ENCODE measurements around the gene VANGL1.

The VANGL1 gene

DNA sequence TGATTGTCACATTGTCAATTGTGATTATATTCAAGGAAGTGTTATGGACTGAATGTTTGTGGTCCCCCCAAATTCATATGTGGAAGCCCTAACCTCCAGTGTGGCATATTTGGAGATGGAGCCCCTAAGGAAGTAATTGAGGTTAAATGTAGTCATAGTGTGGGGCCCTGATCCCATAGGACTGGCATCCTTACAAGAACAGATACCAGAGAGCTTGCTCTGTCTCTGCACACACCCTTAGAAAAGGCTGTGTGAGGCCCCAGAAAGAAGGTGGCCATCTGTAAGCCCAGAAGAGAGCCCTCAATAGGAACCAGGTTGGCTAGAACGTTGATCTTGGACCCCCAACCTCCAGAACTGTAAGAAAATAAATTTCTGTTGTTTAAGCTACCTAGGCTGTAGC is 28.1 kb downstream of the VANGL1 start:
- no peak for DNase-seq

DNA sequence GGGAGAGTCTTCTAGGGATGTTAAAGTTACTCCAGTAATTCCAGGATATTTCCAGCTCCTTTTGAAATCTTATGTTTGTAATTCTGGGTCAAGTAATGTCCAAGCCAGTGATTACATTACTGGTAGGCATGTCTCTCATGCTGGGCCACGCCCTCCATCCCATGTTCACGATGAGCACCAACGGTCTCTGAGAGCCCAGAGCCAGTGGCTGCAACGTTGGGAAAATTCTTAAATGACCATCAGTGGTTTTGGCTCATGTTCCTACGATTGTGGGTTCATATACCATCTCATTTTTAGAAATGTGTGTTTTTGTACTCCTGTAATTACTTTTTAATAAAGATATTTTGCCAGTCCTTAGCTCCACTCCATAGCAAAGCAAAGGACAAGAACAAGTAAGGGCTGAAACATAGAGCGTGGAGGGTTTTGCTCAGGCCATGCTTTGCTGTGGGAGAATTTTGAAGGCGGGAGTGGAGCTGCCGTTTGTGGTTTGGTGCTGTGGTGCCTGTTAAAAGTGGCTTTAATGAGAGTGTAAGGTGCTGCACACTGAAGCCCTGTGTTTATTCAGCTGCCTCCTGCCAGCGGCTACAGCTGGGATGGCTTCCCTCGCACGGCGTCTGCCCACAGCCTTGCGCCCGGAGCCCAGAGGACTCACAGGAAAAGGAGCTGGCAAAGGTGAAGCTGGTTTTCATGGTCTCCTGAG is 28.9 kb downstream of the VANGL1 start:
- DNase-seq, result no peak

DNA sequence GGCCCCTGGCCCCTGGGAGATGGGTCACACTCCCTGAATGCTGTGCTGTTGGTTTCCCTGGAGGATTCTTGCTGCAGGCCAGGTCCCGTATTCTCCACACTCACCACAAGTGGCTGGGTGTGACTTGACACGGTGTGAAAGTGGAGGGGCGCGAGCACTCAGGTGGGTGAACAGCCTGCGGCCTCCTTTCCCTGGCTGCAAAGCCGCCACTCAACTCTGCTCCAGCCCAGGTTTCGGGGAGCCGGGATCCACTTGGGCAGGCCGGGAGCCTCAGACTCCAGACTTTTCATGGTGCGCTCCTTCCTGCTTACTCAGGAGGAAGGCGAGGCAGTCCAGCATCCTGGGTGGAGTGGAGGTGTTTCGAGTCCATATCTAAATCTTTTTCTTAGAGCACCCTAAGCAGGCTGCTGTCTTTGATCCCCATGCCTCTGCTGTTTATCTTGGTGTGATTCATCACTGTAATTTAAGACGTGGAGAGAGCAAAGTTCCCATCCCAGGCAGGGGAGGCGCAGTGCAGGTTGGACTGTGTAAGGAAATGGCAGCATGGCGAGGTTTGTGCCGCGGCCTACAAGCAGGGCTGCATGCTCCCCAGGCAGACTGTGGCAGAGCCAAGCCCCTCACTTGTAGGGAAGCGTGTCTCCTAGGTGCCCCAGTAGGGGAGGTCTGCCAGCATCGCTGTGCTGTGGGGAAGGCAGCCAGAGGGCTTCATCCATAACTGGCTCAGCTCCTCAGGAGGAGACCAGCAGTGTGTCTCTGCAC is 29.6 kb downstream of the VANGL1 start:
- no peak for DNase-seq

DNA sequence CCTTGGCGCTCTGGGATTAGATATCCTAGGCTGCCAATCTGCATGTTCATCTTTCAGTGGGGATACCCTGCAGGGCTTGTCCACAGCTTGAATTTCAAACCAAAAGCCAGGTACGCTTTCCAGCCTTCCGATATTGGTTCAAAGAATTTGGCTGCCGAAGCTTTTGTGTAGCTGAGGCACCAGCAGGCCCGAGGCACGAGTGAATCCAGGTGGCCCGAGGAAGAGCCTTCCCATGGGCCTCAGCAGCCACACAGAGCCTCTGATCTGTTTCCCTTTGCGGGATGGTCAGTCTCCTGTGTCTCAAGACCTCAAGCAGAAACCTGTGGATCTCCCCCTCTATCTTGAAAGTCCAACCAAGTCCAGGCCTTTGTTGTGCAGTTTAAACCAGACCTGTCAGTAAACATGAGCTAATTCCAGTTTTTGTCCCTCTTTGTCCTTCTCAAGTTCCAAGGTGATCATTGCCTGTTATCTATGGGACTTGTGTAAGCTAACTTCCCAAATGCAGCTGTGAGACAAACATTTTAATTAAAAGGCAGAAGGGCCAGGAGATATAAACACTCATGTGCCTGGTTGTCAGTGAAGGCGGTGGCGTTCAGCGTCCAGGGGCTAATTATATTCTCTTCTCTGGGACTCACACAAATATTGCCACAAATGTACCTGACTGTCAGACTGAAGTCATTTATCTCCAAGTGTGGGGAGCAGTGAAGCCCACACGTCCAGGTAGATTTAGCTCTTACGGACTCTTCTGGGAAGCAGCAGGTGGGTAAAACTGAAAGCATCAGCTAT is 30.6 kb downstream of the VANGL1 start:
- no peak for DNase-seq

DNA sequence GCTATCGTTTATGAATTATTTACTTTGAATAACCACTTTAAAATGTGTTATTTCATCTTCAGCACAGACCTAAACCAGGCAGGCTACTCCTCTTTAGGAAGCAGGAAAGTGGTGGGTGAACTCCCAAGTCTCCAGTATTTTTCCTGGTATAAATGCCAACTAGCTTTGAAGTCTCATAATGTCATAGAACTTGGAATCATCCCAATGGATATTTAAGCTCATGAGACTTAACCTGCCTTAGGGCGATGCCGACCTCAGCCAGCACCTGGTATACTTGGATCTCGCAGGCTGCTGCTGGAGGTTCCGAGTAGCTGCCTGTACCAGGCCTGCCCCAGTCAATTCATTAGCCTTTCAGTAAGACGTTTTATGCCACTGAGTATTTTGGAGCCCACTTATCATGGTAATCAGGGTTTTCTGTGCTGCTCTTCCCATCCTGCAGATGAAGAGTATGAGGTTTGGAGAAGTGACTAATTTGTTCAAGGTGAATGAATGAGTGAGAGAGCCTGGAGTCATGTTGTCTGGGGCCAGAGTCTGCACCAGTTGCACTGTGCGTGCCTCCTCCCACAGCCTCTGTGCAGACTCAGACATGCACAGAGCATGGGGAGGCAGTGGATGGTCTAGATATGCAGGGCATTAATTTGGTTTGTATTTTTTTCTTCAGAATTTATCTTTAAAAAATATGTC is 34.9 kb downstream of the VANGL1 start:
- no peak for DNase-seq

DNA sequence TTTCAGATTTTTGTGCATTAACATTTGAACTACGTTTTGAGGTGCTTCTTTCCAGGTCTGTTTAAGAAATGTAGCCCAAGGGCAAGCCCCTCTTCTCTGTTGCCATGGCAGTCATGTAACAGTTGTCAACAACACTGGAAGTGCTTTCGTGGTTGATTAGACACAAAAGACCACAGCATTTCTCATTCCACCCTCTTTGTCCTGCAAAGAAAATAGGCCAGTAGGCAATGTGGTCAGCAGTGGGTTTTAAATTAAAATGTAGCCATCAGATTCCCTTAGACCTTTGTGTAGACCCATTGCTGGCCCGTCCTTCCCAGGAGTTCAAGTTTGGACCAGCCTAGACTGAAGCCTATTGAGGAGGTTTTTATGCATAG is 35.4 kb downstream of the VANGL1 start:
- DNase-seq, result no peak

DNA sequence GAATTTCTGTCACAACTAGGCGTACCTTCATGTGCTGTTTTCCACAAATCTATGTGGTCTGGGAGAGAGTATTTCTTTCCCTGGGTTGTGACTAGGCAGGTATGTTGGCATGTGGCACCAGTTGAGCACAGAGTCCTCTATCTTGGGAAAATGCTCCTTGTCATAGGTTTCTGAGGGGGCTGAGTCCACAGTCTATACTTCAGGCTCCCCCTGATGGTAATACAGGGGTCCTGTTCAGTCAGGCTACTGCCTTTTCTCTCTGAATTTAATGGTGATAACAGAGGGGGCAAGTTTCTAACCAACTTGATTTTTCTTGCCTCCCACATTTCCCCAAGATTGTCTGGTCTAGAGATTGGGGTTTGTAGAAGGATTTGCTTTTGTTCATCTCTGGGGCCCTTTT is 35.8 kb downstream of the VANGL1 start:
- DNase-seq, result no peak

DNA sequence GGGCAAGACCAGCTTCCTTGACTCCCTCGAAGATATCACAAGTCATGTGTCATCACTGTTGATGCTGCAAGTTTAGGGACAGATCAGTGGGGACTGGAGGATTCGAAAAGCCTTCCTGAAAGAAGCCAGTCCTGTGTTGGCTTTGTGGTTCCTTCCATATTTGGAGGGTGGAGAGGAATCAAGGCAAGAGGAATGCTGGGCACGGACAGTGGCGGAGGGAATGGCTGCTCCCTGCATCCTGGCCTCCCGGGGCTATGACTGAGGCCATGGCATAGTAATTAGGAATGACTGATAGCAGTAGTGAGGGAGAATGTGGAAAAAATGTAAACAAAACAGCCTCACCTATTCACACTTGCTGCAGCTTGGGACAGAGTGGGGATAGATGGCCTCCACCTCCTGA is 36.4 kb downstream of the VANGL1 start:
- no peak for DNase-seq

DNA sequence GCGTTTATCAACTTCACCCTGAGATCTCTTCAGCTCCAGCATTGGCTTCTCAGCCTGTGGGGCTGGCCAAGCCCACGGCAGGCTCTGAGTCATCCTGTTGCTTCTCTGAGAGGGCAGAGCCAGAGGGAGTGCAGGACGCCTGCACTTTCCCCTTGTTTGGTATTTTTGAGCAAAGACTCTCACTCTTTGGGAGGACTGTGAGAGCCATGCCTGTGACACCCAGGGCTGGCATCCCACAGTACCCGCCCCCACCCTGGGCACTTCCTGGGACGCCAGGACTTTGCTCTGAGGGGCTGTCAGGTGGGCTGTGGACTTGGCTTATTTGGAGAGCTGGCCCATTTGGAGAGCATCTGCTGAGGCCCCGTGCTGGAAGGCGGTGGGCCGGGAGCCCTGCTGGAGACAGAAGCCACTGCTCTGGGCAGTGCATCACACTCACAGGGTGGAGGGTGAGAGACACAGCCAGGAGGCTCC is 37.4 kb downstream of the VANGL1 start:
- peak in 1 of 2 experiments; percentile 43 for DNase-seq

DNA sequence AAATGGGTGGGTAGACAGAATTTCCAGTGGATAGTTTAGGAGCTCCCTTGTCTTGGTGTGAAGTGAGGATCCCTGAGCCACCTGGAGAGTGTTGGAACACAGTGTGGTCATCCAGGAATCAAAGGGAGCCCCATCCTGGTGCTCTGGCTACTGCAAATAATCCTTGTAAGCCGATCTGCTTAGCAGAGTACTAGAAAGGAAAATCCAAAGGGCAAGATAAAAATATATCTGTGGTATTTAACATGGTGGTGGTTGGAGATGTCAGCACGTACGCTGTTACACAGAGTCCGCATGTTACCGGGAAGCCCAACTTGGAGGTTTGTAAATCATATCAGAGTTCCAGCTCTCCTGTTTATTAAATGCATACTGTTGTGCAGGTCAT is 39.0 kb downstream of the VANGL1 start:
- no peak for DNase-seq

DNA sequence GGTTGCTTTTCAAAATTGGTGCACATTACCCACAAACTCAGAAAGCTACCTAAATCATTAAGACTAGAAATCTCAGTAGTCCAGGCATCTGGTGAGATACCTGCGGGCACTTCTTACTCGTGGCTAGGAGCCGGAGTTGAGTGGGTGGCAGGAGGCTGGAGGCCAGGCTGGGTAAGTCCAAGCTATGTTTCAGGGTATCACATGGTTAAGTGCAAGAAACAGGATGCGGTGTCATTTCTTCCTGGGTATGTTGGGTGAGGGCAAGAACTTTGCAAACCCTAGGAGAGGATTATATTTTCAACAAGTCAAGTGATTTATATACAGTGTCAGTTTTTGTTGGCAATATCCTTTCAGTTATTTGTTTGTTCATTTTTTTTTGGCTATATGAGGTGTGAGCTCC is 41.0 kb downstream of the VANGL1 start:
- DNase-seq, result no peak

DNA sequence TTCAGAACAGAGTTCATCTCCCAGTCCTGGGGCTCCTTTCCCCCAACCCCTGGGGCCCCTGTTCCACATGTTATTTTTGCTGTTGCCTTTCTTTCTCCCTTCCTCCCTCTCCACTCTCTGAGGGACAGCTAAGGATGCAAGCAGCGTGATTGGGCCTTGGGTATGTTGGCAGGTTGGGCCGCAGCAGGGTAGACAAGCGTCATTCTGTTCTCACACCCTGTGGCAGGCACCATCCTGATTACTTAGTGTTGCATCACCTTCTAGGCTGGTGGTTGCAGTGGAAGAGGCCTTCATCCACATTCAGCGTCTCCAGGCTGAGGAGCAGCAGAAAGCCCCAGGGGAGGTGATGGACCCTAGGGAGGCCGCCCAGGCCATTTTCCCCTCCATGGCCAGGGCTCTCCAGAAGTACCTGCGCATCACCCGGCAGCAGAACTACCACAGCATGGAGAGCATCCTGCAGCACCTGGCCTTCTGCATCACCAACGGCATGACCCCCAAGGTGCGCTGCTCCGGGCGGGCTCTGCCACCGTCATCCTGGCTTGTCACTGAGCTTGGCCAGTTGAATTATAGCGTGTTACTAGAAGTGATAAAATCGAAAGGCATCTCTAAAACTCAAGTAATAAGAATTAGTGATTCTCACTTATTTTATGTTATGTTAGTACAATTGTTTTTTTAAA is 43.4 kb downstream of the VANGL1 start:
- no peak for DNase-seq

DNA sequence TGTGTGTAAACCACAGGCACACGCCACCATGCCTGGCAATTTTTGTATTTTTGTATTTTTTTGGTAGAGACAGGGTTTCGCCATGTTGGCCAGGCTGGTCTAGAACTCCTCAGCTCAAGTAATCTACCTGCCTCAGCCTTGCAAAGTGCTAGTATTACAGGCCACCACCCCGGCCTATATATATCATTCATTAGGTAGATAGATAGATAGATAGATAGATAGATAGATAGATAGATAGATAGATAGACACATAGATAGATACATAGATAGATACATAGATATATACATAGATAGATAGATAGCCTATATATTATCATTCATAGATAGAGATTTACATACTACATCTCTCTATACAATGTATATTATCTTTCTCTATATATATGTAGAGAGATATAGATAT is 46.0 kb downstream of the VANGL1 start:
- DNase-seq, result no peak

DNA sequence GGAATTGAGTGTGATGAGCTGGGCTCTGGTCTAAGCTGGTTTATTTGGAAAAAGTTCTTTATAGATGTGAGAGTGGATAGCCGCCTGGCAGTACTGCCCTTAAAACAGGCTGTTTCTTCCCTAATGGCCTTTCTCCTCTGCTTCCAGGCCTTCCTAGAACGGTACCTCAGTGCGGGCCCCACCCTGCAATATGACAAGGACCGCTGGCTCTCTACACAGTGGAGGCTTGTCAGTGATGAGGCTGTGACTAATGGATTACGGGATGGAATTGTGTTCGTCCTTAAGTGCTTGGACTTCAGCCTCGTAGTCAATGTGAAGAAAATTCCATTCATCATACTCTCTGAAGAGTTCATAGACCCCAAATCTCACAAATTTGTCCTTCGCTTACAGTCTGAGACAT is 49.2 kb downstream of the VANGL1 start:
- no peak for DNase-seq

DNA sequence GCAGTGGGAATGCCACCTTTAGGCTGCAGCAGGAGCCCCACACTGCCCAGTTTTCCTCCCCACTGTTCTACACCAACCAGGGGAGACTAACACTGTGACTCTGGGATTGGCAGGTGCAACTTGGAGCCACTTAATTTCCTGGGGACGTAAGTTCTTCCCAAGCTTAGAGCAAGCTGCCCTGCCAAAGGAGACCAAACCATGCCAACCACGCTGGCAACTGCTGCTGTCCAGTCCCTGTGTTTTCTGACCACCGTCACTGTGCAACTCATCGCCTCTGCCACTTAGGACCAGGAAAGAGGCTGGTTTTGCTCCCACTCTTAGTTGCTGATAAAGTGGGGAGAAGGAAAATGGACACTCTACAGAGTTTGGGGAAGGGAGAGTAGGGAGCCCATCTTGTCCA is 50.5 kb downstream of the VANGL1 start:
- no peak for DNase-seq

DNA sequence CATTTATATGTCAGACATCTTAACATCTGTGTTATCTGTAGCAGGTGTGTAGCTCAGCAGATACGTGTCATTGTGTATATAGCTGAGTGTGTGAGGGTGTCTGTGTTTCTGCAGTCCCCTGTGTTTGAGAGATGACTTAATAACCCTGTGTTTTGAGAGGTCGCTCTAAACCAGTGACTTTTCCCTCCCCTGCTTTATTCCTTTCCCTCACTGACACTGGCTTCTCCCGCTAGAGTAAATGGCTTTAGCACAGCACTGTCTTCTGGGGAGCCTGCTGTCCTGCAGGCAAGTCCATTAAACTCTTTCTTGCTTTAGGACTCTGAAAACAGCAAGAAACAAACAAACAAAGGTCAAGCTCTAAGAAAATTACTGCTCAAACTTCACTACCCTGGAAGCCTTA is 53.0 kb downstream of the VANGL1 start:
- DNase-seq, result no peak

DNA sequence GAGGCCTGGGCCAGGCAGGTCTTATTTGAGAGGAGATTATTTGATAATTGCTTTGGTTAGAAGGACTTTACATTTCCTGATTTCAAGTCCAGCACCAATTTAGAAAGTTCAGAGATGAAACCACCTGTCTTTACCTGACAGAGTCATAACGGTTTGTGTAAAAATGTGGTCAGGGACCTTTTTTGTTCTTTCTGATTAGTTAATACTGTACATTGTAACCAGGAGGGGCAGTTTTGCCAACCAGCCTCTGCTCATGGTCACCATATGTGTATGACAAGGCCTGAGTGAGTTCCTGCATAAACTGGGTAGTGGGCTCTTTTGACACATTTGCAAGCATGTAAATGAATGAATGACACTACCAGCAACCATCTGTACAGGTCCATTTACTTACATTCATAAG is 55.8 kb downstream of the VANGL1 start:
- DNase-seq, result no peak

DNA sequence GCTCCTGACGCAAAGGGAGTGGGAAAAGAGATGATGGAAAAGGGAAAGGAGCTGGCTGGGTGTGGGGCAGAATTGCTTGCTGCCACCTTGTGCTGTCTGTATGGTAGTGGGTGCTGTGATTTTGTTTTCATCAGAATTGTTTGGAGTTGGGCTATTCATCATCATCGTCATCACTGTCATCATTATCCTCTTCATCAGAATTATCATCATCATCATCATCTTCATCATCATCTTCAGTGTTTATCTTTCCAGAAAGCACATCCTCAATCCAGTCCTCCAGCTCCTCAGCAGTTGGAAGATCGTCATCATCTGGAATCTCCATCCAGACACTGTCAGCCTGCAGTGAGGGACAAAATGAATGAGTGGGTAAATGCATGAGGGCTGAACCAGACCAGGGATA is 59.3 kb downstream of the VANGL1 start:
- DNase-seq, result no peak

DNA sequence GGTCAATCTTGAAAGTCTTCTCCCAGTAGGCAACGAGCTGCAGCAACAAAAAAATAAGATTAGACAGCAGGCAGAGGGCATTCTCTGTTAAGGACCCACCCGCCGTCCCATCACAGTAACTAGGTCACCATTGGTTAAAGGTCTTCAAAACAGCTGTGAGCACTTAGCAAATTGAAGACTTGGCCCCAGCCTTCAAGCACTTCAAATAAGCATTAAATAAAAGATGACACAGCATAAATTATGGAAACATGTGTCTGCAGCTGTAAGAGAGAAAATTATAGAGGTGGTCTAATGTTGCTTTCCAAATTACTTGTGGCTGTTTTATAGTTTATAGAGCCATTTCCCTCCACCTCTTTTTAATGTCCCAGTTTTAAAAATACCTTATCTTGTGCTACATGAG is 61.2 kb downstream of the VANGL1 start:
- no peak for DNase-seq

DNA sequence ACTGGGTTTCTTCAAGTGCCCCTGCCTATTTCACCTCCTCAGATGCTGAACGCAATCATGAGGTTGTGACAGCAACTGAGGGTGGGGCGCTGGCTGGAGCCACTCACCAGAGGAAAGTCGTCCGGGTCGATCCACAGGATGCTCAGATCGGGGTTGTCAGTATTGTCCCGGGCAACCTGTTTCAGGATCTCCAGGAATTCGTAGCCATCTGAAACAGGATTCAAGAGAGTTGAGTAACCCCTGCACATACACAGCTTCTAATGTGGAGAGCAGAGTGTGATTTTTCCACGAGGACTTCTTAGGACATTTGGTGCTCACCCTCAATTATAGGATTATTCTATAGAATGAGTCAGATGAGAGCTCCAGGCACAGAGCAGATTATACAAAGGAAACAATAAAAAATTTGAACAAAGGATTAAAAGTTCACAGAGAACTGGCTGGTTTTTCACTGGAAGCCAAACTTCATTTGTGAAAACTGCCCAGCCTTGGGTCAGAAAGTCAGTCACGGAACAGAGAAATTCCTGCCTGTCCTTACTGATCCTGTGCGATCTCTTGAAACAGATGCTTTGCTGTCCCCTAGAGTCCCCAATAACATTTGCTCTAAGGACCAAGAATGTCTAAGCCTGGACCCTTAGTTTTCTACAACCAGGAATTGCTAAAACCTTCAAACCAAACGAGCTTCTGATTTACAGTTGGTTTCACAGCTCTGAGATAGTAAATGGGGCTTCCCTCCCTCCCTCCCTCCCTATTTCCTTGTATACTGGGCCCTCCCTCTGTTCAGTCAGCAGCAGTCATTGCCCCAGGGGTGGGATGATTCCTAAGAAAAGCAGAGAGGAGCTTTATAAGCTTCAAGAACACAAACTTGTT is 63.5 kb downstream of the VANGL1 start:
- DNase-seq, result no peak

DNA sequence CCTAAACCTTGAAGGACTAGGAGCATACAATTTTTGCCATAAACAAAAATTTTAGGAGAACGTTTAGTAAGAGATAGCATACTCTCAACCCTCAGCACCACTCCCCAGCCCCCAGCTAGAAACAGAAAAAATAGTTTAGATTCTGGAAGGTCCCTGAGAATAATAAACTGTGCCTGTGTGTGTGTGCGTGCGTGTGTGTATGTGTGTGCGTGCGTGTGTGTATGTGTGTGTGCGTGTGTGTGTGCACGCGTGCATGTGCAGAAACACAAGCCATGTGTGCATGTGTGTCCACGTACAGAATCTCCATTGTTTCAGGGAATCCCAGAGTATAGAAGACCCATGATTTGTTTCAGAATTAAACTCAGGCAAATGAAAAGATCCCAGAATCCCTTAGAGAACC is 64.2 kb downstream of the VANGL1 start:
- DNase-seq, result no peak
